Motor neuron (in vitro differentiated cells): ENCODE measurements around the gene CCK. TPM values are rescaled to one million over a fixed set of nuclear protein-coding genes. Genes with fewer than 3 reads are reported as not detected.

Experiments
- ATAC-seq, 8 experiments: fragments of 200-7000 bp; cut with Tn5 transposase; replicated peaks in 6 of 8; 2 replicates each; pipeline ENCODE4 v1.8.0; 2021; ENCODE audit warnings: mild to moderate bottlenecking in 8 of 8, moderate library complexity in 8 of 8
- H3K27ac ChIP-seq, 2 donors: fragments of 250-450 bp; sonication (Bioruptor Pico); 2 replicates each; pipeline ENCODE4 v1.9.0; 2021; ENCODE audit warnings: antibody characterized with exemption in 2 of 2, mild to moderate bottlenecking in 2 of 2, moderate library complexity in 1 of 2
- H3K4me1 ChIP-seq, 2 donors: fragments of 250-450 bp; sonication (Bioruptor Pico); replicated peaks in 1 of 2; 2 replicates each; pipeline ENCODE4 v1.6.1; 2021; ENCODE audit warnings: antibody characterized with exemption in 2 of 2, mild to moderate bottlenecking in 2 of 2, moderate library complexity in 1 of 2
- H3K4me3 ChIP-seq, 5 donors: fragments of 250-450 bp; sonication (Bioruptor Pico); 2 replicates each; pipeline ENCODE4 v1.9.0; 2021; ENCODE audit warnings: antibody characterized with exemption in 5 of 5, mild to moderate bottlenecking in 5 of 5, moderate library complexity in 4 of 5
- WGBS, 10 experiments: fragments of 450-650 bp; shearing (Covaris generic); methylation state at CpG; one replicate each; pipeline ENCODE4 v1.0.0; 2022; 5-methylcytosine and 5-hydroxymethylcytosine counted together
- in situ Hi-C, 9 experiments: fragments of 400-800 bp; cut with MboI; loops; one replicate each; pipeline ENCODE4 v1.15.0; 2021; ENCODE audit warnings: low sequenced_read_pairs in 9 of 9, low pct_unique_long_range_greater_than_20kb in 2 of 9; ENCODE audit not compliant: unreplicated experiment in 9 of 9
- total RNA-seq, 8 experiments: library from RNA; unstranded; fragments of 300-600 nt; gene quantifications; 2 replicates each; pipeline versions ENCODE4 v1.2.3 to v1.2.4, GENCODE V29; 2022

The CCK gene
- total RNA-seq, 8 experiments from 2014 or later, result 0.22 to 30.8 (median 1.6) TPM; not detected in 4

GRCh38 chr3:42263354-42264346 is 2.3 kb downstream of the CCK start:
- 10 to 75% (median 24%) methylated on average over 8 to 27 of the region's 56 CpGs for WGBS, 10 experiments
- no peak overlapping the region for H3K27ac ChIP-seq
- ATAC-seq, result peak in 4 of 8 experiments; percentile 21 to 56 (median 40)
- peaks cover 0 to 3% of the 10 kb centered on the region in 2 donors for H3K4me1 ChIP-seq
- H3K4me3 ChIP-seq, result peak overlapping the region in 3 of 5 donors; percentile 8 to 26 (median 14)
- in situ Hi-C loops, result loop anchor here in 2 of 9 experiments (25.0 kb wide), 1 partner anchor 174 kb away; no protein-coding TSS in a partner anchor

GRCh38 chr3:42262525-42262924 is 3.5 kb downstream of the CCK start:
- WGBS, 10 experiments, result 0 to 46% (median 33%) methylated on average over 1 to 2 of the region's 2 CpGs; no CpG with 5 or more reads in 6 of the 10 experiments
- Histone ChIP-seq H3K4me1 (peaks cover 0 to 3% of the 10 kb centered on the region in 2 donors), H3K27ac (no peak overlapping the region), H3K4me3 (no peak overlapping the region)
- in situ Hi-C loops, result loop anchor here in 2 of 9 experiments (25.0 kb wide), 1 partner anchor 175 kb away; no protein-coding TSS in a partner anchor
- ATAC-seq, result peak in 1 of 8 experiments; percentile 8

- ATAC-seq, result no peak
- whole genome bisulfite sequencing, 10 experiments, result 48 to 100% (median 74%) methylated on average over 1 to 6 of the region's 7 CpGs; no CpG with 5 or more reads in 3 of the 10 experiments
- H3K27ac ChIP-seq, result no peak overlapping the region
- H3K4me3 ChIP-seq, result no peak overlapping the region
- H3K4me1 ChIP-seq, result no peaks in the 10 kb centered on the region
- in situ Hi-C loops, result loop anchor here in 2 of 9 experiments (25.0 kb wide), 1 partner anchor 180 kb away; no protein-coding TSS in a partner anchor
These were observed 9.0 kb downstream of the CCK start for GRCh38 chr3:42257007-42257406.

- WGBS, 10 experiments, result 60 to 100% (median 60%) methylated on average over 1 of the region's 1 CpG; no CpG with 5 or more reads in 7 of the 10 experiments
- no peaks in the 10 kb centered on the region for H3K4me1 ChIP-seq
- H3K27ac ChIP-seq, result no peak overlapping the region
- ATAC-seq, result peak in 1 of 8 experiments; percentile 63
- in situ Hi-C loops, result loop anchor here in 2 of 9 experiments (25.0 kb wide), 1 partner anchor 181 kb away; no protein-coding TSS in a partner anchor
- no peak overlapping the region for H3K4me3 ChIP-seq
These were observed 9.7 kb downstream of the CCK start for GRCh38 chr3:42256135-42256819.

- Histone ChIP-seq H3K4me3 (no peak overlapping the region), H3K27ac (no peak overlapping the region), H3K4me1 (no peaks in the 10 kb centered on the region)
- 50 to 100% (median 66%) methylated on average over 1 to 3 of the region's 3 CpGs; no CpG with 5 or more reads in 2 of the 10 experiments for WGBS, 10 experiments
- in situ Hi-C loops, result loop anchor here in 2 of 9 experiments (25.0 kb wide), 1 partner anchor 183 kb away; no protein-coding TSS in a partner anchor
- ATAC-seq, result peak in 1 of 8 experiments; percentile 28
These were observed 11.4 kb downstream of the CCK start for GRCh38 chr3:42254566-42254965.

- 55 to 100% (median 80%) methylated on average over 1 of the region's 1 CpG; no CpG with 5 or more reads in 5 of the 10 experiments for WGBS, 10 experiments
- Histone ChIP-seq H3K4me1 (peaks cover 0 to 2% of the 10 kb centered on the region in 2 donors), H3K27ac (no peak overlapping the region), H3K4me3 (no peak overlapping the region)
- ATAC-seq, result no peak
- in situ Hi-C loops, result loop anchor here in 2 of 9 experiments (25.0 kb wide), 1 partner anchor 187 kb away; no protein-coding TSS in a partner anchor
These were observed 15.2 kb downstream of the CCK start for GRCh38 chr3:42250761-42251160.

- in situ Hi-C loops, result loop anchor here in 6 of 9 experiments (5.0 to 25.0 kb wide), 3 partner anchors 190 to 290 kb away; no protein-coding TSS in a partner anchor
- no peak overlapping the region for H3K27ac ChIP-seq
- H3K4me1 ChIP-seq, result peaks cover 0 to 2% of the 10 kb centered on the region in 2 donors
- peak in 7 of 8 experiments; percentile 54 to 86 (median 78) for ATAC-seq
- H3K4me3 ChIP-seq, result no peak overlapping the region
- WGBS, 10 experiments, result 0 to 33% (median 0%) methylated on average over 1 to 8 of the region's 9 CpGs
These were observed 18.4 kb downstream of the CCK start for GRCh38 chr3:42247576-42248027.

GRCh38 chr3:42246091-42246490 is 19.9 kb downstream of the CCK start:
- WGBS, 10 experiments, result 0 to 22% (median 20%) methylated on average over 1 of the region's 1 CpG; no CpG with 5 or more reads in 7 of the 10 experiments
- Histone ChIP-seq H3K4me3 (no peak overlapping the region), H3K27ac (no peak overlapping the region), H3K4me1 (peaks cover 0 to 2% of the 10 kb centered on the region in 2 donors)
- in situ Hi-C loops, result loop anchor here in 6 of 9 experiments (5.0 to 25.0 kb wide), 3 partner anchors 191 to 291 kb away; no protein-coding TSS in a partner anchor
- no peak for ATAC-seq

GRCh38 chr3:42236611-42237010 is 29.4 kb downstream of the CCK start:
- Histone ChIP-seq H3K4me1 (no peaks in the 10 kb centered on the region), H3K4me3 (no peak overlapping the region), H3K27ac (no peak overlapping the region)
- 50 to 100% (median 100%) methylated on average over 1 to 2 of the region's 2 CpGs; no CpG with 5 or more reads in 7 of the 10 experiments for WGBS, 10 experiments
- no peak for ATAC-seq
- in situ Hi-C loops, result loop anchor here in 6 of 9 experiments (10.0 to 25.0 kb wide), 3 partner anchors 201 to 301 kb away; no protein-coding TSS in a partner anchor

GRCh38 chr3:42235532-42235931 is 30.5 kb downstream of the CCK start:
- Histone ChIP-seq H3K27ac (no peak overlapping the region), H3K4me3 (no peak overlapping the region), H3K4me1 (no peaks in the 10 kb centered on the region)
- ATAC-seq, result no peak
- in situ Hi-C loops, result loop anchor here in 6 of 9 experiments (10.0 to 25.0 kb wide), 3 partner anchors 202 to 302 kb away; no protein-coding TSS in a partner anchor

- H3K4me1 ChIP-seq, result no peaks in the 10 kb centered on the region
- in situ Hi-C loops, result loop anchor here in 6 of 9 experiments (10.0 to 25.0 kb wide), 3 partner anchors 206 to 306 kb away; no protein-coding TSS in a partner anchor
- WGBS, 10 experiments, result 0 to 100% (median 75%) methylated on average over 1 to 5 of the region's 5 CpGs
These were observed 35.1 kb downstream of the CCK start for GRCh38 chr3:42230860-42231259.

More at GRCh38 chr3:42230860-42231259, 35.1 kb downstream of the CCK start:
- no peak overlapping the region for H3K27ac ChIP-seq
- no peak overlapping the region for H3K4me3 ChIP-seq
- no peak for ATAC-seq
